ENCODE measurements around the gene PCLAF.

DNA sequence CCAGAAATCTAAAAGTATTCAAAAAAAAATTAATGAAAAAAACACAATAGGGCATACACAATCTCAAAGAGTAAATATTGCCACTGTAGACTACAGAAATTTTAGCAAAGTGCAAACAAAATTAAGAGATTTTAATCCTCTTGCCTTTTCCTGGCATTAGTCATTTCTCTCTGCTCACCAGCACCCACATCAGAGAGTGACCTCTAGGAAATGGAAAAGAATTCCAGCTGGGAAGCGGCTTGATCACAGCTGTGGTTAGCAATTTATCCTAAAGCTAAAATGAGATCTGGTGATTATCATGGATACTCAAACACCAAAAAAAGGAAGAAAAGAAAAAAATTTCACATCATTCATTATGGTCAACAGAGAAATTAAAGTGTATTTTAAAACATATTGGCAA lies 32.8 kb downstream of the PCLAF start:
- TF ChIP-seq, protein P1, sequence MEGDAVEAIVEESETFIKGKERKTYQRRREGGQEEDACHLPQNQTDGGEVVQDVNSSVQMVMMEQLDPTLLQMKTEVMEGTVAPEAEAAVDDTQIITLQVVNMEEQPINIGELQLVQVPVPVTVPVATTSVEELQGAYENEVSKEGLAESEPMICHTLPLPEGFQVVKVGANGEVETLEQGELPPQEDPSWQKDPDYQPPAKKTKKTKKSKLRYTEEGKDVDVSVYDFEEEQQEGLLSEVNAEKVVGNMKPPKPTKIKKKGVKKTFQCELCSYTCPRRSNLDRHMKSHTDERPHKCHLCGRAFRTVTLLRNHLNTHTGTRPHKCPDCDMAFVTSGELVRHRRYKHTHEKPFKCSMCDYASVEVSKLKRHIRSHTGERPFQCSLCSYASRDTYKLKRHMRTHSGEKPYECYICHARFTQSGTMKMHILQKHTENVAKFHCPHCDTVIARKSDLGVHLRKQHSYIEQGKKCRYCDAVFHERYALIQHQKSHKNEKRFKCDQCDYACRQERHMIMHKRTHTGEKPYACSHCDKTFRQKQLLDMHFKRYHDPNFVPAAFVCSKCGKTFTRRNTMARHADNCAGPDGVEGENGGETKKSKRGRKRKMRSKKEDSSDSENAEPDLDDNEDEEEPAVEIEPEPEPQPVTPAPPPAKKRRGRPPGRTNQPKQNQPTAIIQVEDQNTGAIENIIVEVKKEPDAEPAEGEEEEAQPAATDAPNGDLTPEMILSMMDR (IDR thresholded peaks at IDR 0.05; ENCODE audit: insufficient read depth, low read length, poor library complexity, severe bottlenecking): no peak
- no peak for TF ChIP-seq EZH2phosphoT487 (conservative IDR thresholded peaks at IDR 0.05; ENCODE audit: low read length)
